ENCODE results near the gene DDX25. TPM values are rescaled to one million over a fixed set of nuclear protein-coding genes. Genes with fewer than 3 reads are reported as not detected.

Gene DDX25
- polyA plus RNA-seq, 3 donors: not detected

GRCh38 chr11:125931116-125931515 lies 26.8 kb downstream of the DDX25 start:
- 84% methylated on average over 3 of the region's 3 CpGs for WGBS (ENCODE audit: insufficient coverage)
- Histone ChIP-seq H3K9me3 (replicated peaks in 1 of 2; ENCODE audit: control insufficient read depth in 1 of 2, insufficient read depth in 1 of 2, low read length in 2 of 2) (no peaks in the 10 kb centered on the region), H3K36me3 (replicated peaks in 1 of 2; ENCODE audit: control insufficient read depth in 1 of 2, insufficient read depth in 2 of 2, low read length in 2 of 2) (no peaks in the 10 kb centered on the region), H3K9ac (ENCODE audit: insufficient read depth, low read length, poor library complexity, severe bottlenecking) (no peak overlapping the region), H4K20me1 (ENCODE audit: insufficient read depth, low read length) (no peaks in the 10 kb centered on the region), H3K79me2 (ENCODE audit: insufficient read depth, low read length) (no peaks in the 10 kb centered on the region), H3K4me1 (ENCODE audit: control insufficient read depth in 1 of 2, insufficient read depth in 2 of 2, low read length in 2 of 2) (peaks cover 9 to 10% of the 10 kb centered on the region in 2 donors), H2AFZ (ENCODE audit: insufficient read depth, low read depth, low read length, poor library complexity, severe bottlenecking) (peak overlapping the region; percentile 11), H3K4me2 (replicated peaks; ENCODE audit: extremely low read depth, low read length, poor library complexity, severe bottlenecking) (no peak overlapping the region), H3K4me3 (replicated peaks in 1 of 3; ENCODE audit: low read depth in 2 of 3, low read length in 3 of 3) (no peak overlapping the region), H3K27ac (ENCODE audit: low read depth in 1 of 2, low read length in 2 of 2) (no peak overlapping the region), H3K27me3 (ENCODE audit: control insufficient read depth in 2 of 2, insufficient read depth in 2 of 2, low read length in 2 of 2) (no peaks in the 10 kb centered on the region)
- Mint-ChIP-seq H3K4me1 (peaks cover 12% of the 10 kb centered on the region), H3K27ac (no peak overlapping the region), H3K9me3 (peaks cover 0 to 2% (median 0%) of the 10 kb centered on the region in 7 donors), H3K27me3 (ENCODE audit: low read depth in 3 of 3) (peaks cover 0 to 3% (median 1%) of the 10 kb centered on the region in 3 donors), H3K4me3 (no peak overlapping the region), H3K36me3 (no peaks in the 10 kb centered on the region)
- intact Hi-C loops (cut with micrococcal nuclease): no loop called here
- DNase-seq: no peak
- TF ChIP-seq, protein P1, sequence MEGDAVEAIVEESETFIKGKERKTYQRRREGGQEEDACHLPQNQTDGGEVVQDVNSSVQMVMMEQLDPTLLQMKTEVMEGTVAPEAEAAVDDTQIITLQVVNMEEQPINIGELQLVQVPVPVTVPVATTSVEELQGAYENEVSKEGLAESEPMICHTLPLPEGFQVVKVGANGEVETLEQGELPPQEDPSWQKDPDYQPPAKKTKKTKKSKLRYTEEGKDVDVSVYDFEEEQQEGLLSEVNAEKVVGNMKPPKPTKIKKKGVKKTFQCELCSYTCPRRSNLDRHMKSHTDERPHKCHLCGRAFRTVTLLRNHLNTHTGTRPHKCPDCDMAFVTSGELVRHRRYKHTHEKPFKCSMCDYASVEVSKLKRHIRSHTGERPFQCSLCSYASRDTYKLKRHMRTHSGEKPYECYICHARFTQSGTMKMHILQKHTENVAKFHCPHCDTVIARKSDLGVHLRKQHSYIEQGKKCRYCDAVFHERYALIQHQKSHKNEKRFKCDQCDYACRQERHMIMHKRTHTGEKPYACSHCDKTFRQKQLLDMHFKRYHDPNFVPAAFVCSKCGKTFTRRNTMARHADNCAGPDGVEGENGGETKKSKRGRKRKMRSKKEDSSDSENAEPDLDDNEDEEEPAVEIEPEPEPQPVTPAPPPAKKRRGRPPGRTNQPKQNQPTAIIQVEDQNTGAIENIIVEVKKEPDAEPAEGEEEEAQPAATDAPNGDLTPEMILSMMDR (IDR thresholded peaks at IDR 0.05): no peak

GRCh38 chr11:125931668-125932067 lies 27.4 kb downstream of the DDX25 start:
- Mint-ChIP-seq H3K27ac (no peak overlapping the region), H3K36me3 (no peaks in the 10 kb centered on the region), H3K4me1 (peaks cover 12% of the 10 kb centered on the region), H3K4me3 (no peak overlapping the region), H3K9me3 (peaks cover 0 to 2% (median 0%) of the 10 kb centered on the region in 7 donors), H3K27me3 (ENCODE audit: low read depth in 3 of 3) (peaks cover 0 to 3% (median 1%) of the 10 kb centered on the region in 3 donors)
- H3K36me3 ChIP-seq (replicated peaks in 1 of 2; ENCODE audit: control insufficient read depth in 1 of 2, insufficient read depth in 2 of 2, low read length in 2 of 2): no peaks in the 10 kb centered on the region
- H3K4me1 ChIP-seq (ENCODE audit: control insufficient read depth in 1 of 2, insufficient read depth in 2 of 2, low read length in 2 of 2): peaks cover 9 to 10% of the 10 kb centered on the region in 2 donors
- TF ChIP-seq, protein P1 (IDR thresholded peaks at IDR 0.05): no peak
- no peaks in the 10 kb centered on the region for H3K9me3 ChIP-seq (replicated peaks in 1 of 2; ENCODE audit: control insufficient read depth in 1 of 2, insufficient read depth in 1 of 2, low read length in 2 of 2)
- H3K27ac ChIP-seq (ENCODE audit: low read depth in 1 of 2, low read length in 2 of 2): no peak overlapping the region
- H3K4me2 ChIP-seq (replicated peaks; ENCODE audit: extremely low read depth, low read length, poor library complexity, severe bottlenecking): no peak overlapping the region
- WGBS (ENCODE audit: insufficient coverage): 87% methylated on average over 5 of the region's 6 CpGs
- intact Hi-C loops (cut with micrococcal nuclease): no loop called here
- H3K9ac ChIP-seq (ENCODE audit: insufficient read depth, low read length, poor library complexity, severe bottlenecking): no peak overlapping the region
- H3K4me3 ChIP-seq (replicated peaks in 1 of 3; ENCODE audit: low read depth in 2 of 3, low read length in 3 of 3): no peak overlapping the region
- H3K27me3 ChIP-seq (ENCODE audit: control insufficient read depth in 2 of 2, insufficient read depth in 2 of 2, low read length in 2 of 2): no peaks in the 10 kb centered on the region
- no peaks in the 10 kb centered on the region for H4K20me1 ChIP-seq (ENCODE audit: insufficient read depth, low read length)
- H2AFZ ChIP-seq (ENCODE audit: insufficient read depth, low read depth, low read length, poor library complexity, severe bottlenecking): no peak overlapping the region
- DNase-seq: no peak
- no peaks in the 10 kb centered on the region for H3K79me2 ChIP-seq (ENCODE audit: insufficient read depth, low read length)
